A673 (cell line): ENCODE measurements around the gene KRTAP5-6. TPM values are rescaled to one million over a fixed set of nuclear protein-coding genes. Genes with fewer than 3 reads are reported as not detected.

Source experiments
- BruUV-seq: library from RNA; stranded (reverse); fragments of 400-500 nt; replicated peaks from 2 replicates; lab custom pipeline; 2021; lab: Mats Ljungman, UMichigan
- CTCF ChIA-PET: fragments of 300-600 bp; sonication (Branson Sonifier 250); formaldehyde crosslinking; loops from one replicate; lab custom pipeline; 2022; ENCODE audit warnings: antibody characterized with exemption; lab: Charles Lee
- POLR2A ChIA-PET: fragments of 300-600 bp; sonication (Branson Sonifier 250); formaldehyde crosslinking; loops from one replicate; lab custom pipeline; 2022; ENCODE audit warnings: antibody characterized with exemption; ENCODE audit not compliant: low non-redundant PET; lab: Charles Lee
- DNase-seq: peaks from one replicate; pipeline ENCODE4 v3.0.0-alpha.2; 2015; ENCODE audit warnings: low spot score
- H3K27ac ChIP-seq: fragments of 200-600 bp; sonication (generic); 2 replicates; pipeline ENCODE4 v1.5.1; 2016; ENCODE audit warnings: mixed run types, low read depth, mild to moderate bottlenecking, mixed read lengths, antibody characterized with exemption, low read length; ENCODE audit not compliant: poor library complexity, severe bottlenecking
- H3K27me3 ChIP-seq: fragments of 200-600 bp; sonication (generic); replicated peaks from 2 replicates; pipeline ENCODE4 v1.6.1; 2017; ENCODE audit warnings: mixed run types, low read depth, mild to moderate bottlenecking, mixed read lengths, antibody characterized with exemption, low read length; ENCODE audit not compliant: insufficient read depth, poor library complexity
- H3K36me3 ChIP-seq: fragments of 200-600 bp; sonication (generic); 2 replicates; pipeline ENCODE4 v1.6.1; 2016; ENCODE audit warnings: mixed run types, mild to moderate bottlenecking, mixed read lengths, antibody characterized with exemption, low read length; ENCODE audit not compliant: insufficient read depth, poor library complexity, severe bottlenecking
- H3K4me1 ChIP-seq: fragments of 200-600 bp; sonication (generic); 2 replicates; pipeline ENCODE4 v1.6.1; 2017; ENCODE audit warnings: mixed run types, mild to moderate bottlenecking, mixed read lengths, antibody characterized with exemption, low read length; ENCODE audit not compliant: insufficient read depth, poor library complexity, severe bottlenecking
- H3K4me3 ChIP-seq: fragments of 200-600 bp; sonication (generic); 2 replicates; pipeline ENCODE4 v1.5.1; 2016; ENCODE audit warnings: low read depth, mixed run types, mild to moderate bottlenecking, mixed read lengths, low read length; ENCODE audit not compliant: poor library complexity, severe bottlenecking
- H3K9me3 ChIP-seq: fragments of 200-600 bp; sonication (generic); 2 replicates; pipeline ENCODE4 v1.6.1; 2016; ENCODE audit warnings: mixed run types, low read depth, mild to moderate bottlenecking, mixed read lengths, antibody characterized with exemption, low read length; ENCODE audit not compliant: poor library complexity, severe bottlenecking
- EZH2 ChIP-seq: fragments of 200-600 bp; sonication (generic); IDR thresholded peaks from 2 replicates; pipeline ENCODE4 v1.6.1; 2017; ENCODE audit warnings: borderline replicate concordance, low read depth, mild to moderate bottlenecking, mixed read lengths, antibody characterized with exemption, low read length; ENCODE audit not compliant: poor library complexity, severe bottlenecking
- intact Hi-C: fragments of 100-400 bp; cut with micrococcal nuclease; formaldehyde crosslinking; loops from one replicate; pipeline ENCODE4 v1.10.0; 2022; ENCODE audit not compliant: unreplicated experiment
- total RNA-seq: library from RNA; stranded (reverse); gene quantifications from 2 replicates; pipeline ENCODE4 v1.2.3, GENCODE V29; 2021
- TF ChIP-seq, protein P1 (sequence below): fragments of 300-800, 200-600 bp; sonication (generic); conservative IDR thresholded peaks from 2 replicates; pipeline ENCODE4 v1.5.1; 2017; ENCODE audit warnings: low read depth, mild to moderate bottlenecking, antibody characterized with exemption, low read length, moderate library complexity, mixed read lengths

KRTAP5-6 gene
- total RNA-seq, 1 experiment from 2014 or later = not detected

DNA sequence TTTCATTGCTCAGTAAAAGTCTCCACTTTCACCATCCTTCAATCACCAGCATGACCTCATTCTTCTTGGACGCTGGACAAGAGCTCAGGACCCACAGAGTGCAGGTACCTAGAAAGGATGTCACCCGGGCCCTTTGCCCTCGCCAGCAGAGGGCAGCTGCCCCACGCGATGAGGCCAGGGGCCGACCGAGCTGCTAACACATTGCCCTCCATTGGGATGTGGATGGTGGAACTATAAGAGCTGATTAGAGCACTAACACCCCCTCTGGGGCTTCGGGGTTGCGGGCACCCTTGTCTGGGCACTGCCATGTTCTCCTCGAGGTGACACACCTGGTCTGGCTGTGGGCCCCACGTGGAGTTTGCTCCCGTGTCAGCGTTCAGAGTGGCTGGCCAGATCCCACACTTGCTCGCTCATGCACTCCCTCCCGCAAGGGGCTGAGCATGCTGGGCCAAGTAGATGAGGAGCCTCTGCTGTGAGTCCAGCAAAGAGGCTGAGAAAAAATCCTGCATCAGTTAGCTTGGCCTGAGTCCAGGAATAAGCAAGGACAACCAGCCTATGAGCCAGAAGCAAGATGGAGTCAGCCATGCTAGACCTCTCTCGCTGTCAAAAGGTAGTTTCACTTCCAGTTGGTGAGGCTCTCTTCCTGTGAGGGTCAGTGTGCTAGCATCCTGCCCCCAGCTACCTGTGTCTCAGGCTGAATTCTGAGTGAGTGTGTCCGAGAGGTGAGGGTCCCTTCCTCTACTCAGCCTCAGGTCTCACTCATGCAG, 9.8 kb downstream of the KRTAP5-6 start:
- no peak for DNase-seq
- no peaks in the 10 kb centered on the region for H3K36me3 ChIP-seq
- peaks cover 24% of the 10 kb centered on the region for H3K27me3 ChIP-seq
- H3K4me1 ChIP-seq = peaks cover 6% of the 10 kb centered on the region
- H3K27ac ChIP-seq = no peak overlapping the region
- no peak for TF ChIP-seq EZH2
- TF ChIP-seq, protein P1, sequence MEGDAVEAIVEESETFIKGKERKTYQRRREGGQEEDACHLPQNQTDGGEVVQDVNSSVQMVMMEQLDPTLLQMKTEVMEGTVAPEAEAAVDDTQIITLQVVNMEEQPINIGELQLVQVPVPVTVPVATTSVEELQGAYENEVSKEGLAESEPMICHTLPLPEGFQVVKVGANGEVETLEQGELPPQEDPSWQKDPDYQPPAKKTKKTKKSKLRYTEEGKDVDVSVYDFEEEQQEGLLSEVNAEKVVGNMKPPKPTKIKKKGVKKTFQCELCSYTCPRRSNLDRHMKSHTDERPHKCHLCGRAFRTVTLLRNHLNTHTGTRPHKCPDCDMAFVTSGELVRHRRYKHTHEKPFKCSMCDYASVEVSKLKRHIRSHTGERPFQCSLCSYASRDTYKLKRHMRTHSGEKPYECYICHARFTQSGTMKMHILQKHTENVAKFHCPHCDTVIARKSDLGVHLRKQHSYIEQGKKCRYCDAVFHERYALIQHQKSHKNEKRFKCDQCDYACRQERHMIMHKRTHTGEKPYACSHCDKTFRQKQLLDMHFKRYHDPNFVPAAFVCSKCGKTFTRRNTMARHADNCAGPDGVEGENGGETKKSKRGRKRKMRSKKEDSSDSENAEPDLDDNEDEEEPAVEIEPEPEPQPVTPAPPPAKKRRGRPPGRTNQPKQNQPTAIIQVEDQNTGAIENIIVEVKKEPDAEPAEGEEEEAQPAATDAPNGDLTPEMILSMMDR = 0 out of 2 replicates have a peak, but pooled peaks have one; percentile 13
- H3K4me3 ChIP-seq = no peak overlapping the region
- POLR2A ChIA-PET = no interaction called here
- intact Hi-C loops = no loop called here
- CTCF ChIA-PET = interaction anchor here (0.6 to 0.7 kb wide), 2 partner anchors 11 to 13 kb away, joined by 3 read pairs; no protein-coding TSS in a partner anchor
- no TSS peak for BruUV-seq
- no peaks in the 10 kb centered on the region for H3K9me3 ChIP-seq

DNA sequence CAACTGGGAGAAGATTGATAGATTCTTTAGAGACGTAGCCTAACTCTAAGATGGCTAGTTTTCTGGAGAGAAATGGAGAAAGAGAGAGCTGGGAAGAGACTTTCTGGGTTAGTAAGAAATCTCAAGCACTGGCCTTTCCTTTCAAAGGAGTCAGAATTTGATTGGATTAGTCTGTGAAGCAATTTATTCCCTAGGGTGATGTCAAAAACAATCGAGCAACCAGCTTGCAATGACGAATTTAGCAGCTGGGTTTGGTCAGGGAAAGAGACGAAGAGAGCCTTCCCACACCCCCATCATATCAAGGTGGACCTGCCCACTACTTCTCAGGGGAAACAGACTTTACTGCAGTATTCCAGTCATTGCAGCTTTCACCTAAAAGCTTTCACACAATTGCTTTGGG, 10.8 kb downstream of the KRTAP5-6 start:
- TF ChIP-seq, protein P1 = no peak
- no peak for TF ChIP-seq EZH2
- peak; percentile 43 for DNase-seq
- no TSS peak for BruUV-seq
- Histone ChIP-seq H3K4me1 (peaks cover 6% of the 10 kb centered on the region), H3K9me3 (no peaks in the 10 kb centered on the region), H3K27me3 (peaks cover 24% of the 10 kb centered on the region), H3K4me3 (no peak overlapping the region), H3K27ac (no peak overlapping the region), H3K36me3 (no peaks in the 10 kb centered on the region)
- POLR2A ChIA-PET = no interaction called here
- CTCF ChIA-PET = no interaction called here
- intact Hi-C loops = no loop called here

DNA sequence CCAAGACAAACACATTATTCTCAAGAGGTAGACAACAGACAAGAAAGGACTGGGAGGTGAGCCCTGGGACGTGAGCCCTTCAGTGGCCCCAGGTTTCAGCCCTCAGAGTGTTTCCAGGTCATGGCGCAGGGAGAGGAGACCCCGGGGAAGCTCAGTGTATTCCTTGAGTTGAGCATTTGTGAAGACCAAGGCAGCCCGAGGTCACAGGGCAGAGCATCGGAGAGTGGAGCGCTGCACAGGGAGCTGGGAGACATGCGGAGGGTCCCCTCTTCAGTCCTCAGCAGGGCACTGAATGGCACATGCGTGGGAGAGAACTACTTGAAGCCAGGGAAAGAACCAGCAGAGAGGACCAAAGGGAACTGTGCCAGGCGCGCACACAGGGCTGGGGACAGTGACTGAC, 11.7 kb downstream of the KRTAP5-6 start:
- peaks cover 24% of the 10 kb centered on the region for H3K27me3 ChIP-seq
- no peaks in the 10 kb centered on the region for H3K36me3 ChIP-seq
- no TSS peak for BruUV-seq
- DNase-seq = no peak
- peaks cover 6% of the 10 kb centered on the region for H3K4me1 ChIP-seq
- no peaks in the 10 kb centered on the region for H3K9me3 ChIP-seq
- POLR2A ChIA-PET = no interaction called here
- no peak overlapping the region for H3K4me3 ChIP-seq
- CTCF ChIA-PET = no interaction called here
- H3K27ac ChIP-seq = no peak overlapping the region
- TF ChIP-seq, protein P1 = no peak
- TF ChIP-seq EZH2 = no peak
- intact Hi-C loops = no loop called here
